ENCODE measurements around the gene PCDHA10. TPM values are rescaled to one million over a fixed set of nuclear protein-coding genes. Genes with fewer than 3 reads are reported as not detected.
"Not testable (repeated sequence)": the region's sequence is repeated elsewhere in the genome, so short reads cannot be mapped to it uniquely, and the experiment has no call there.

The PCDHA10 gene
- total RNA-seq, 3 donors from 2014 or later, result 0.27 to 0.47 (median 0.29) TPM

- no peak for ATAC-seq
- intact Hi-C loops (cut with DNase I, micrococcal nuclease), result no loop called here
- peaks cover 29% of the 10 kb centered on the region for H3K9me3 ChIP-seq
- no peak overlapping the region for H3K4me3 ChIP-seq
- no peak for DNase-seq
- H3K4me1 ChIP-seq (ENCODE audit: low read depth), result no peaks in the 10 kb centered on the region
- no peaks in the 10 kb centered on the region for H3K36me3 ChIP-seq (ENCODE audit: low read depth)
- TF ChIP-seq CTCF (IDR thresholded peaks at IDR 0.05), result no peak
Measured at GRCh38 chr5:140822281-140822629, 33.4 kb upstream of the PCDHA10 start.

- intact Hi-C loops (cut with DNase I, micrococcal nuclease); H3K4me1 ChIP-seq (ENCODE audit: low read depth); H3K36me3 ChIP-seq (ENCODE audit: low read depth); H3K4me3 ChIP-seq; ATAC-seq: not testable (repeated sequence)
- H3K9me3 ChIP-seq, result peaks cover 35% of the 10 kb centered on the region
- peak in 1 of 3 donors; percentile 36 for DNase-seq
Measured at GRCh38 chr5:140822969-140823368, 32.7 kb upstream of the PCDHA10 start.

- ATAC-seq (no peak), DNase-seq (peak in 1 of 3 donors; percentile 44)
- intact Hi-C loops (cut with DNase I, micrococcal nuclease), result no loop called here
- no peaks in the 10 kb centered on the region for H3K4me1 ChIP-seq (ENCODE audit: low read depth)
- no peak for TF ChIP-seq CTCF (IDR thresholded peaks at IDR 0.05)
- H3K9me3 ChIP-seq, result peaks cover 40% of the 10 kb centered on the region
- no peak overlapping the region for H3K4me3 ChIP-seq
- no peaks in the 10 kb centered on the region for H3K36me3 ChIP-seq (ENCODE audit: low read depth)
Measured at GRCh38 chr5:140823475-140823874, 32.2 kb upstream of the PCDHA10 start.

- intact Hi-C loops (cut with DNase I, micrococcal nuclease), result no loop called here
Measured at GRCh38 chr5:140827704-140828361, 27.9 kb upstream of the PCDHA10 start, which contains the start of gene PCDHA6. PCDHA6 (plus strand) TSS chr5:140827960; CDS start chr5:140828092, 132 bp downstream.

GRCh38 chr5:140828362-140828737, 27.3 kb upstream of the PCDHA10 start:
- ATAC-seq, result no peak
- no peak for DNase-seq
- Histone ChIP-seq H3K4me3 (no peak overlapping the region), H3K9me3 (peaks cover 39% of the 10 kb centered on the region), H3K36me3 (ENCODE audit: low read depth) (no peaks in the 10 kb centered on the region), H3K4me1 (ENCODE audit: low read depth) (no peaks in the 10 kb centered on the region)
- TF ChIP-seq CTCF (IDR thresholded peaks at IDR 0.05), result no peak
- intact Hi-C loops (cut with DNase I, micrococcal nuclease), result no loop called here

More at GRCh38 chr5:140827704-140828361, 27.9 kb upstream of the PCDHA10 start, which contains the start of gene PCDHA6:
- no peak for TF ChIP-seq CTCF (IDR thresholded peaks at IDR 0.05)
- H3K36me3 ChIP-seq (ENCODE audit: low read depth), result no peaks in the 10 kb centered on the region
- H3K9me3 ChIP-seq, result peaks cover 44% of the 10 kb centered on the region
- no peak for DNase-seq
- H3K4me1 ChIP-seq (ENCODE audit: low read depth), result no peaks in the 10 kb centered on the region
- H3K4me3 ChIP-seq, result no peak within 1 kb of the TSS
- ATAC-seq, result no peak

GRCh38 chr5:140829511-140830501, 25.9 kb upstream of the PCDHA10 start:
- intact Hi-C loops (cut with DNase I, micrococcal nuclease); H3K4me3 ChIP-seq; H3K4me1 ChIP-seq (ENCODE audit: low read depth); ATAC-seq; H3K36me3 ChIP-seq (ENCODE audit: low read depth); DNase-seq: not testable (repeated sequence)
- H3K9me3 ChIP-seq, result peaks cover 43% of the 10 kb centered on the region
